ENCODE data around the gene ADGRF1. TPM values are rescaled to one million over a fixed set of nuclear protein-coding genes. Genes with fewer than 3 reads are reported as not detected.

ADGRF1 gene
- total and polyA plus RNA-seq, 10 donors = 0.13 to 1.6 (median 0.32) TPM; not detected in 5

- WGBS, 5 donors = 41 to 55% (median 48%) methylated on average over 3 of the region's 3 CpGs
- no peaks in the 10 kb centered on the region for H3K27me3 ChIP-seq (replicated peaks in 1 of 7)
- intact Hi-C loops (cut with DNase I; ENCODE audit: low total_unique reads) = no loop called here
- no peak overlapping the region for H3K27ac ChIP-seq
- H3K9me3 ChIP-seq = no peaks in the 10 kb centered on the region
- no peak for DNase-seq
- no peaks in the 10 kb centered on the region for H3K4me1 ChIP-seq
- TF ChIP-seq POLR2AphosphoS5 (IDR thresholded peaks at IDR 0.05) (no peak), CTCF (IDR thresholded peaks at IDR 0.05 in 8 of 11, conservative IDR thresholded peaks at IDR 0.05 in 3 of 11) (no peak), POLR2A (IDR thresholded peaks at IDR 0.05) (no peak)
- H3K4me3 ChIP-seq = no peak overlapping the region
- H3K36me3 ChIP-seq = no peaks in the 10 kb centered on the region
These were observed 37.7 kb downstream of the ADGRF1 start for GRCh38 chr6:47004463-47004862.

GRCh38 chr6:47000842-47001241, 41.3 kb downstream of the ADGRF1 start:
- intact Hi-C loops (cut with DNase I; ENCODE audit: low total_unique reads) = no loop called here
- no peaks in the 10 kb centered on the region for H3K4me1 ChIP-seq
- H3K27ac ChIP-seq = no peak overlapping the region
- H3K4me3 ChIP-seq = no peak overlapping the region
- H3K36me3 ChIP-seq = no peaks in the 10 kb centered on the region
- no peaks in the 10 kb centered on the region for H3K9me3 ChIP-seq
- 91 to 95% (median 93%) methylated on average over 4 of the region's 4 CpGs for WGBS, 5 donors
- no peak for TF ChIP-seq POLR2AphosphoS5 (IDR thresholded peaks at IDR 0.05)
- H3K27me3 ChIP-seq (replicated peaks in 1 of 7) = no peaks in the 10 kb centered on the region
- DNase-seq = no peak

GRCh38 chr6:46998436-46999017, 43.6 kb downstream of the ADGRF1 start:
- intact Hi-C loops (cut with DNase I; ENCODE audit: low total_unique reads) = loop anchor here (5.0 kb wide), 1 partner anchor 151 kb away; no protein-coding TSS in a partner anchor
- 58 to 90% (median 81%) methylated on average over 1 of the region's 1 CpG for WGBS, 5 donors

GRCh38 chr6:46997646-46998045, 44.5 kb downstream of the ADGRF1 start:
- H3K4me3 ChIP-seq = no peak overlapping the region
- H3K27me3 ChIP-seq (replicated peaks in 1 of 7) = no peaks in the 10 kb centered on the region
- no peaks in the 10 kb centered on the region for H3K4me1 ChIP-seq
- no peak for TF ChIP-seq POLR2A (IDR thresholded peaks at IDR 0.05)
- no peak for TF ChIP-seq POLR2AphosphoS5 (IDR thresholded peaks at IDR 0.05)
- no peak for TF ChIP-seq CTCF (IDR thresholded peaks at IDR 0.05 in 8 of 11, conservative IDR thresholded peaks at IDR 0.05 in 3 of 11)
- H3K36me3 ChIP-seq = no peaks in the 10 kb centered on the region
- 89 to 97% (median 92%) methylated on average over 1 of the region's 1 CpG for WGBS, 5 donors
- intact Hi-C loops (cut with DNase I; ENCODE audit: low total_unique reads) = loop anchor here (5.0 kb wide), 1 partner anchor 150 kb away; no protein-coding TSS in a partner anchor
- no peak for DNase-seq
- H3K27ac ChIP-seq = no peak overlapping the region
- H3K9me3 ChIP-seq = peaks cover 0 to 3% (median 0%) of the 10 kb centered on the region in 8 donors

More at GRCh38 chr6:46998436-46999017, 43.6 kb downstream of the ADGRF1 start:
- DNase-seq = no peak
- H3K27ac ChIP-seq = no peak overlapping the region
- H3K4me3 ChIP-seq = no peak overlapping the region
- no peaks in the 10 kb centered on the region for H3K4me1 ChIP-seq
- H3K27me3 ChIP-seq (replicated peaks in 1 of 7) = no peaks in the 10 kb centered on the region
- H3K36me3 ChIP-seq = no peaks in the 10 kb centered on the region
- TF ChIP-seq POLR2AphosphoS5 (IDR thresholded peaks at IDR 0.05) (no peak), POLR2A (IDR thresholded peaks at IDR 0.05) (no peak), CTCF (IDR thresholded peaks at IDR 0.05 in 8 of 11, conservative IDR thresholded peaks at IDR 0.05 in 3 of 11) (no peak)
- no peaks in the 10 kb centered on the region for H3K9me3 ChIP-seq
